Activated naive CD4-positive, alpha-beta T cell treated with anti-CD3 and anti-CD28 coated beads, Interleukin-2, amount 50 U/mL, for 24 hours (primary cell): Measurements from ENCODE around the gene MYH2.
"Not testable (repeated sequence)": the region's sequence is repeated elsewhere in the genome, so short reads cannot be mapped to it uniquely, and the experiment has no call there.

Experiments
- H3K27ac Mint-ChIP-seq: one replicate; pipeline ENCODE4 v1.8.0; 2021; ENCODE audit warnings: mild to moderate bottlenecking, mixed read lengths
- H3K27me3 Mint-ChIP-seq: one replicate; pipeline ENCODE4 v1.8.0; 2021; ENCODE audit warnings: mixed read lengths
- H3K36me3 Mint-ChIP-seq: one replicate; pipeline ENCODE4 v1.8.0; 2021; ENCODE audit warnings: mixed read lengths
- H3K4me1 Mint-ChIP-seq: one replicate; pipeline ENCODE4 v1.8.0; 2021; ENCODE audit warnings: mixed read lengths
- H3K4me3 Mint-ChIP-seq: one replicate; pipeline ENCODE4 v1.8.0; 2021; ENCODE audit warnings: mild to moderate bottlenecking, mixed read lengths
- H3K9me3 Mint-ChIP-seq: one replicate; pipeline ENCODE4 v1.8.0; 2021; ENCODE audit warnings: mixed read lengths

The MYH2 gene

GRCh38 chr17:10549096-10549842 lies at the start of gene MYH2:
Gene MYH2 (minus strand): TSS chr17:10549658. CDS start chr17:10547920, 1,738 bp downstream.
- Mint-ChIP-seq H3K9me3 (peaks cover 2% of the 10 kb centered on the region), H3K27me3 (peaks cover 5% of the 10 kb centered on the region), H3K4me1 (no peaks in the 10 kb centered on the region), H3K36me3 (no peaks in the 10 kb centered on the region), H3K27ac (no peak within 1 kb of the TSS), H3K4me3 (no peak within 1 kb of the TSS)

GRCh38 chr17:10598621-10599020 lies 49.2 kb upstream of the MYH2 start:
- H3K9me3 Mint-ChIP-seq, result no peaks in the 10 kb centered on the region
- no peaks in the 10 kb centered on the region for H3K4me1 Mint-ChIP-seq
- H3K36me3 Mint-ChIP-seq, result peaks cover 2% of the 10 kb centered on the region
- H3K27me3 Mint-ChIP-seq, result peaks cover 7% of the 10 kb centered on the region
- H3K4me3 Mint-ChIP-seq, result no peak overlapping the region
- no peak overlapping the region for H3K27ac Mint-ChIP-seq

GRCh38 chr17:10589553-10590145 lies 40.2 kb upstream of the MYH2 start:
- Mint-ChIP-seq H3K36me3 (no peaks in the 10 kb centered on the region), H3K27me3 (peaks cover 20% of the 10 kb centered on the region), H3K4me3 (no peak overlapping the region), H3K4me1 (no peaks in the 10 kb centered on the region), H3K27ac (no peak overlapping the region), H3K9me3 (no peaks in the 10 kb centered on the region)

- Mint-ChIP-seq H3K27ac (no peak overlapping the region), H3K4me3 (no peak overlapping the region), H3K9me3 (no peaks in the 10 kb centered on the region), H3K36me3 (no peaks in the 10 kb centered on the region), H3K27me3 (peaks cover 14% of the 10 kb centered on the region), H3K4me1 (no peaks in the 10 kb centered on the region)
Observed at GRCh38 chr17:10585529-10585928, 36.1 kb upstream of the MYH2 start.

- Mint-ChIP-seq H3K9me3 (no peaks in the 10 kb centered on the region), H3K27ac (no peak overlapping the region), H3K27me3 (peaks cover 12% of the 10 kb centered on the region), H3K36me3 (no peaks in the 10 kb centered on the region), H3K4me1 (no peaks in the 10 kb centered on the region), H3K4me3 (no peak overlapping the region)
Observed at GRCh38 chr17:10583834-10584233, 34.4 kb upstream of the MYH2 start.

GRCh38 chr17:10579270-10579669 lies 29.8 kb upstream of the MYH2 start:
- Mint-ChIP-seq H3K36me3 (no peaks in the 10 kb centered on the region), H3K9me3 (no peaks in the 10 kb centered on the region), H3K4me1 (no peaks in the 10 kb centered on the region), H3K27ac (no peak overlapping the region), H3K4me3 (no peak overlapping the region), H3K27me3 (peaks cover 10% of the 10 kb centered on the region)

- Mint-ChIP-seq H3K27ac (no peak overlapping the region), H3K27me3 (peaks cover 12% of the 10 kb centered on the region), H3K4me3 (no peak overlapping the region), H3K36me3 (no peaks in the 10 kb centered on the region), H3K4me1 (no peaks in the 10 kb centered on the region), H3K9me3 (no peaks in the 10 kb centered on the region)
Observed at GRCh38 chr17:10574324-10574723, 24.9 kb upstream of the MYH2 start.

- H3K27ac Mint-ChIP-seq, result no peak overlapping the region
- no peaks in the 10 kb centered on the region for H3K4me1 Mint-ChIP-seq
- peaks cover 7% of the 10 kb centered on the region for H3K27me3 Mint-ChIP-seq
- no peak overlapping the region for H3K4me3 Mint-ChIP-seq
- H3K36me3 Mint-ChIP-seq, result no peaks in the 10 kb centered on the region
- H3K9me3 Mint-ChIP-seq, result no peaks in the 10 kb centered on the region
Observed at GRCh38 chr17:10563991-10564660, 14.7 kb upstream of the MYH2 start.

- Mint-ChIP-seq H3K27ac (no peak overlapping the region), H3K36me3 (no peaks in the 10 kb centered on the region), H3K4me3 (no peak overlapping the region), H3K9me3 (peaks cover 4% of the 10 kb centered on the region), H3K27me3 (peaks cover 3% of the 10 kb centered on the region), H3K4me1 (no peaks in the 10 kb centered on the region)
Observed at GRCh38 chr17:10558049-10558448, 8.6 kb upstream of the MYH2 start.

- Mint-ChIP-seq H3K27ac (no peak overlapping the region), H3K9me3 (peaks cover 4% of the 10 kb centered on the region), H3K27me3 (peaks cover 3% of the 10 kb centered on the region), H3K4me1 (no peaks in the 10 kb centered on the region), H3K36me3 (no peaks in the 10 kb centered on the region), H3K4me3 (no peak overlapping the region)
Observed at GRCh38 chr17:10557422-10557821, 8.0 kb upstream of the MYH2 start.

- Mint-ChIP-seq H3K27me3 (peaks cover 3% of the 10 kb centered on the region), H3K27ac (no peak overlapping the region), H3K36me3 (no peaks in the 10 kb centered on the region), H3K4me3 (no peak overlapping the region), H3K4me1 (no peaks in the 10 kb centered on the region), H3K9me3 (peaks cover 4% of the 10 kb centered on the region)
Observed at GRCh38 chr17:10556301-10557005, 7.0 kb upstream of the MYH2 start.

- no peak overlapping the region for H3K4me3 Mint-ChIP-seq
- H3K4me1 Mint-ChIP-seq, result no peaks in the 10 kb centered on the region
- H3K36me3 Mint-ChIP-seq, result no peaks in the 10 kb centered on the region
- H3K27ac Mint-ChIP-seq, result no peak overlapping the region
- peaks cover 5% of the 10 kb centered on the region for H3K27me3 Mint-ChIP-seq
- peaks cover 4% of the 10 kb centered on the region for H3K9me3 Mint-ChIP-seq
Observed at GRCh38 chr17:10550014-10550413, 556 bp upstream of the MYH2 start.

- no peak overlapping the region for H3K4me3 Mint-ChIP-seq
- H3K9me3 Mint-ChIP-seq, result no peaks in the 10 kb centered on the region
- H3K27ac Mint-ChIP-seq, result no peak overlapping the region
- H3K36me3 Mint-ChIP-seq, result no peaks in the 10 kb centered on the region
- no peaks in the 10 kb centered on the region for H3K4me1 Mint-ChIP-seq
- H3K27me3 Mint-ChIP-seq, result peaks cover 5% of the 10 kb centered on the region
Observed at GRCh38 chr17:10547351-10547750, 2.1 kb downstream of the MYH2 start.

GRCh38 chr17:10543486-10543885 lies 6.0 kb downstream of the MYH2 start:
- not testable (repeated sequence) for H3K4me1 Mint-ChIP-seq, H3K36me3 Mint-ChIP-seq
- peaks cover 11% of the 10 kb centered on the region for H3K9me3 Mint-ChIP-seq

GRCh38 chr17:10541179-10541578 lies 8.3 kb downstream of the MYH2 start:
- not testable (repeated sequence) for H3K36me3 Mint-ChIP-seq

More at GRCh38 chr17:10543486-10543885, 6.0 kb downstream of the MYH2 start:
- H3K27me3 Mint-ChIP-seq, H3K4me3 Mint-ChIP-seq, H3K27ac Mint-ChIP-seq: not testable (repeated sequence)

GRCh38 chr17:10532026-10532425 lies 17.4 kb downstream of the MYH2 start:
- Mint-ChIP-seq H3K27ac (no peak overlapping the region), H3K27me3 (peaks cover 2% of the 10 kb centered on the region), H3K9me3 (no peaks in the 10 kb centered on the region), H3K4me3 (no peak overlapping the region), H3K4me1 (no peaks in the 10 kb centered on the region), H3K36me3 (no peaks in the 10 kb centered on the region)

More at GRCh38 chr17:10541179-10541578, 8.3 kb downstream of the MYH2 start:
- not testable (repeated sequence) for H3K27me3 Mint-ChIP-seq, H3K4me1 Mint-ChIP-seq, H3K4me3 Mint-ChIP-seq, H3K27ac Mint-ChIP-seq
- peaks cover 11% of the 10 kb centered on the region for H3K9me3 Mint-ChIP-seq
